ENCODE data around the gene KIAA0232. TPM values are rescaled to one million over a fixed set of nuclear protein-coding genes. Genes with fewer than 3 reads are reported as not detected.

Gene KIAA0232
- total RNA-seq, 4 donors from 2014 or later = 39.4 to 66.6 (median 47.1) TPM

DNA sequence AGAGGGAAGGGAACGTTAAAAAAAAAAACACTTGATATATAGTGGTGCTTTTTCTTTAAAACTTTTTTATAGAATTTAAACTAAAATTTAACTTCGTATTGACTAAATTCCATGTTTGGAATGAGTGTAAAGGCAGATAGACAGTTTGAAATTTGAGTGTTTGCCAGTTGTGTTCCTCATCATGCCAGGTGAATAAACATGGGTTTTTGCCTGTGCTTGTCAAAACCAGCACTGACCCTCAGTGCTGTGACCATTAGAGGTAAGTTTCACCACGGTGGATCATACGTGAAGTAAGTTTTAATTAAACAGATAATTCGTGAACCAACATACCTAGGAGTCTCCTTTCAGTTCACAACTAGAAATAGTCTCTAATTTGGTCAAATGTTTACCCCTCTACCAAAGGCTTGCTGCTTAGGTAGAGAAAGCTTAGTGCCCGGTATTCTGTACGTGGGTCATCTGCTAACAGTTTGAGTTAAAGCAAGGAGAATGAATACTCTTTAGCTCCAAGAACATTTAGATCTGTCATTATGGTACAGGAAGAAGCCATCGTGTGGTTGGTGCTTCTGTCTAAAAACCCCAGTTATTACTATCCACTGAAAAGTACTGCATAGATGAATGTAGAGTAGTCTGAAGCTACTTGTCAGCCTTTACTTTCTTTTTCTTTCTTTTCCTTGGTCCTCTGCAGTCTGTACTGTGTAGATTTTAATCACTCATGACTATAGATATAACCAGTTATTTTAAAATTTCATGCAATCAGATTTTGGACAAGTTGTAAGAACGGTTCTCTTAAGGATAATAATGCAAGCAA is 32.7 kb downstream of the KIAA0232 start:
- no peak for ATAC-seq
- TF ChIP-seq EP300 (IDR thresholded peaks at IDR 0.05) = no peak
- TF ChIP-seq, protein P1, sequence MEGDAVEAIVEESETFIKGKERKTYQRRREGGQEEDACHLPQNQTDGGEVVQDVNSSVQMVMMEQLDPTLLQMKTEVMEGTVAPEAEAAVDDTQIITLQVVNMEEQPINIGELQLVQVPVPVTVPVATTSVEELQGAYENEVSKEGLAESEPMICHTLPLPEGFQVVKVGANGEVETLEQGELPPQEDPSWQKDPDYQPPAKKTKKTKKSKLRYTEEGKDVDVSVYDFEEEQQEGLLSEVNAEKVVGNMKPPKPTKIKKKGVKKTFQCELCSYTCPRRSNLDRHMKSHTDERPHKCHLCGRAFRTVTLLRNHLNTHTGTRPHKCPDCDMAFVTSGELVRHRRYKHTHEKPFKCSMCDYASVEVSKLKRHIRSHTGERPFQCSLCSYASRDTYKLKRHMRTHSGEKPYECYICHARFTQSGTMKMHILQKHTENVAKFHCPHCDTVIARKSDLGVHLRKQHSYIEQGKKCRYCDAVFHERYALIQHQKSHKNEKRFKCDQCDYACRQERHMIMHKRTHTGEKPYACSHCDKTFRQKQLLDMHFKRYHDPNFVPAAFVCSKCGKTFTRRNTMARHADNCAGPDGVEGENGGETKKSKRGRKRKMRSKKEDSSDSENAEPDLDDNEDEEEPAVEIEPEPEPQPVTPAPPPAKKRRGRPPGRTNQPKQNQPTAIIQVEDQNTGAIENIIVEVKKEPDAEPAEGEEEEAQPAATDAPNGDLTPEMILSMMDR (IDR thresholded peaks at IDR 0.05) = no peak
- TF ChIP-seq POLR2A (IDR thresholded peaks at IDR 0.05) = no peak
- TF ChIP-seq POLR2AphosphoS5 (IDR thresholded peaks at IDR 0.05) = no peak
- no peaks in the 10 kb centered on the region for H3K27me3 ChIP-seq
- peaks cover 0 to 28% (median 0%) of the 10 kb centered on the region in 3 donors for H3K4me1 ChIP-seq
- no peaks in the 10 kb centered on the region for H3K9me3 ChIP-seq
- no peak overlapping the region for H3K4me3 ChIP-seq
- H3K36me3 ChIP-seq = no peaks in the 10 kb centered on the region
- H3K27ac ChIP-seq = no peak overlapping the region
- 72 to 75% methylated on average over 8 to 9 of the region's 9 CpGs for WGBS, 2 donors (ENCODE audit: low coverage in 1 of 2)

GRCh38 chr4:6819295-6819694 is 36.8 kb downstream of the KIAA0232 start:
- no peak for TF ChIP-seq POLR2AphosphoS5 (IDR thresholded peaks at IDR 0.05)
- TF ChIP-seq EP300 (IDR thresholded peaks at IDR 0.05) = no peak
- TF ChIP-seq, protein P1 (IDR thresholded peaks at IDR 0.05) = no peak
- no peak for TF ChIP-seq POLR2A (IDR thresholded peaks at IDR 0.05)
- Histone ChIP-seq H3K4me1 (peaks cover 0 to 18% (median 0%) of the 10 kb centered on the region in 3 donors), H3K27me3 (no peaks in the 10 kb centered on the region), H3K4me3 (no peak overlapping the region), H3K27ac (no peak overlapping the region), H3K36me3 (peaks cover 0 to 2% of the 10 kb centered on the region in 2 donors), H3K9me3 (peaks cover 0 to 7% (median 0%) of the 10 kb centered on the region in 3 donors)
- no peak for ATAC-seq
- 93 to 100% methylated on average over 1 of the region's 1 CpG for WGBS, 2 donors (ENCODE audit: low coverage in 1 of 2)

GRCh38 chr4:6820695-6821094 is 38.2 kb downstream of the KIAA0232 start:
- no peak for ATAC-seq

GRCh38 chr4:6824071-6824470 is 41.5 kb downstream of the KIAA0232 start:
- ATAC-seq = no peak
- H3K9me3 ChIP-seq = peaks cover 0 to 7% (median 0%) of the 10 kb centered on the region in 3 donors
- peaks cover 0 to 40% (median 0%) of the 10 kb centered on the region in 3 donors for H3K4me1 ChIP-seq
- WGBS, 2 donors (ENCODE audit: low coverage in 1 of 2) = 75 to 86% methylated on average over 1 of the region's 2 CpGs
- no peaks in the 10 kb centered on the region for H3K27me3 ChIP-seq
- peaks cover 0 to 28% of the 10 kb centered on the region in 2 donors for H3K36me3 ChIP-seq
- no peak overlapping the region for H3K4me3 ChIP-seq
- H3K27ac ChIP-seq = no peak overlapping the region
- TF ChIP-seq POLR2A (IDR thresholded peaks at IDR 0.05) = no peak

More at GRCh38 chr4:6820695-6821094, 38.2 kb downstream of the KIAA0232 start:
- WGBS, 2 donors (ENCODE audit: low coverage in 1 of 2) = 100% methylated on average over 1 of the region's 1 CpG; no CpG with 5 or more reads in 1 of the 2 donors
- Histone ChIP-seq H3K4me1 (peaks cover 0 to 18% (median 0%) of the 10 kb centered on the region in 3 donors), H3K27ac (no peak overlapping the region), H3K4me3 (no peak overlapping the region), H3K27me3 (no peaks in the 10 kb centered on the region), H3K36me3 (peaks cover 0 to 16% of the 10 kb centered on the region in 2 donors), H3K9me3 (peaks cover 0 to 7% (median 0%) of the 10 kb centered on the region in 3 donors)
- TF ChIP-seq POLR2A (IDR thresholded peaks at IDR 0.05) (no peak), POLR2AphosphoS5 (IDR thresholded peaks at IDR 0.05) (no peak), EP300 (IDR thresholded peaks at IDR 0.05) (no peak)
- TF ChIP-seq, protein P1 (IDR thresholded peaks at IDR 0.05) = no peak

DNA sequence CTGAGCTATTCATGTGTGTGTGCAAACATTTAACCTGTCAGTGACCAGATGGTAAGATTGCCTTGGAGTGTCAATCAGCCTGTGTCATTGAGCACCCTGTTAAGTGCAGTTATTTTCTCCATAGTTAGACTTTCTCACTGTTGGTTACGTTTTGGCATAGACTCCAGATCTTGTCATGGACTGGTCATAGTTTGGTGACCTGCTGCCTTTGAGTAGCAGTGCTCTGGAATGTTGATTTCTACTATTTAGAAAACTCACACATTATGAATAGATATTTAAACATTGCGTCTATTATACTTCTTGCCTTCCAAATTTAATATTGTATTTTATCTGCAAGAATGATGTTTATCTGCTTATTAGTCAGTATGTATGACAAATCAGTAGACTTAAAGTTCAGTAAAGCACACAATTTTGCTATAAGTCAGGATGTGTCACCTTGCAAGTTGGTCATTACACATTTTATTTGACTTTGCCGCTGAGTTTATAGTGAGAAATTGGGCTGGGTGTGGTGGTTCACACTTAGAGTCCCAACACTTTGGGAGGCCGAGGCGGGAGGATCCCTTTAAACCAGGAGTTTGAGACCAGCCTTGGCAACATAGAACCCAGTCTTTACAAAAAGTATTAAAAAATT is 42.4 kb downstream of the KIAA0232 start:
- ATAC-seq = no peak
- Histone ChIP-seq H3K4me1 (peaks cover 0 to 48% (median 0%) of the 10 kb centered on the region in 3 donors), H3K9me3 (peaks cover 0 to 7% (median 0%) of the 10 kb centered on the region in 3 donors), H3K27ac (no peak overlapping the region), H3K36me3 (peaks cover 0 to 34% of the 10 kb centered on the region in 2 donors), H3K27me3 (no peaks in the 10 kb centered on the region), H3K4me3 (no peak overlapping the region)
- 62 to 93% methylated on average over 2 to 5 of the region's 5 CpGs for WGBS, 2 donors (ENCODE audit: low coverage in 1 of 2)
- TF ChIP-seq POLR2AphosphoS5 (IDR thresholded peaks at IDR 0.05) = no peak
- no peak for TF ChIP-seq EP300 (IDR thresholded peaks at IDR 0.05)
- no peak for TF ChIP-seq POLR2A (IDR thresholded peaks at IDR 0.05)
- TF ChIP-seq, protein P1 (IDR thresholded peaks at IDR 0.05) = no peak

Measured in gastroesophageal sphincter (tissue), 4 donors.